ENCODE results near the gene INPP5D. TPM values are rescaled to one million over a fixed set of nuclear protein-coding genes. Genes with fewer than 3 reads are reported as not detected.

INPP5D gene
- total and polyA plus RNA-seq, 2 donors (not counting 3 experiments of a cell fraction or from before 2014, with no cell fraction given): 13.9 to 46.6 TPM

DNA sequence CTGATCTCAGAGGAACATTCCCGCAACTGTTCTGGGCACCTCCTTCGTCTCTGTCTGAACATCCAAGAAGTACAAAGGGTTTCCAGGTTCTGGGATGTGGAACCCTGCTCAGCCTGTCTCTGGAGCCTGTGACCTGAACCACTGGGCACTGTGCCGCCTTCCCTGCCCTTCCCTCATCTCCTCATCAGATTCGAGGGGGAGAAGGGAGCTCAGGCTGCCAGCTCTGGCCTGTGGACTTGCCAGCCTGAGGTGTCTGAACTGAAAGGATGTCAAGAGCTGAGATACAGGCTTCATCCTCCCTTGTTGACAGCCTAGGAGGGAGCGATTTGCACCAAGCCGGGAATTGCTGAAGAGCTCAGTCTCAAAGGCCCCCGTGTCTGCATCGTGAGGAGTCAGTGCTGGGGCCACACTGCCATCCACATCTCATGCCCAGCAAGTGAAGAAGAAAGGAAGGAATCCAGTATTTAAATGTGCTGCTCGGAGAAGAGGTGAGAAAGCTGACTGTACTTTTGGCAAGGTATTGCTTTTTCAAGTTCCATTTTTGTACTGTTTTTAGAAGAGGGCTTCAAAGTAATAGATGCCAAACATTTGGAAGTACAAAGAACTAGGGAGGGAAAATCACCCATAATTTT lies 15.1 kb upstream of the INPP5D start:
- DNase-seq (ENCODE audit: low read depth, low spot score) (no peak), FAIRE-seq (no peak)
- BruUV-seq (replicated peaks): no TSS peak
- Histone ChIP-seq H4K20me1 (replicated peaks; ENCODE audit: control insufficient read depth, extremely low read depth, insufficient read depth, low read length) (no peaks in the 10 kb centered on the region), H3K9ac (replicated peaks; ENCODE audit: extremely low read depth, insufficient read depth, low read length) (no peak overlapping the region), H3K27me3 (ENCODE audit: control insufficient read depth in 2 of 2, insufficient read depth in 2 of 2, low read length in 2 of 2) (peaks cover 0 to 1% of the 10 kb centered on the region in 2 experiments), H3K27ac (ENCODE audit: insufficient read depth, low read depth, low read length) (no peak overlapping the region), H3K4me2 (ENCODE audit: insufficient read depth, low read length) (no peak overlapping the region), H3K36me3 (ENCODE audit: control insufficient read depth in 2 of 2, extremely low read depth in 1 of 2, insufficient read depth in 2 of 2, low read length in 2 of 2) (no peaks in the 10 kb centered on the region), H3K9me1 (replicated peaks; ENCODE audit: control insufficient read depth, extremely low read depth, insufficient read depth, low read length) (no peaks in the 10 kb centered on the region), H3K9me3 (replicated peaks; ENCODE audit: control insufficient read depth, insufficient read depth, low read length) (no peaks in the 10 kb centered on the region), H2AFZ (ENCODE audit: low read depth, low read length) (no peak overlapping the region), H3K4me3 (replicated peaks in 1 of 3; ENCODE audit: insufficient read depth in 1 of 3, low read depth in 1 of 3, low read length in 3 of 3) (no peak overlapping the region), H3K79me2 (ENCODE audit: control insufficient read depth, insufficient read depth, low read length) (no peaks in the 10 kb centered on the region), H3K4me1 (ENCODE audit: control insufficient read depth, extremely low read depth, insufficient read depth, low read length) (no peaks in the 10 kb centered on the region)
- intact Hi-C loops (cut with micrococcal nuclease) (no loop called here), dilution Hi-C loops (cut with MboI; ENCODE audit: extremely low pct_ligation_motif_present, low sequenced_read_pairs) (no loop called here)
- POLR2A ChIA-PET: no interaction called here
- TF ChIP-seq MYC (IDR thresholded peaks at IDR 0.05; ENCODE audit: low read depth, low read length) (no peak), GATA2 (IDR thresholded peaks at IDR 0.05; ENCODE audit: insufficient read depth, insufficient read length, low read depth, low read length) (no peak), FOS (IDR thresholded peaks at IDR 0.05; ENCODE audit: borderline replicate concordance, insufficient read depth, low read length) (no peak), JUN (IDR thresholded peaks at IDR 0.05; ENCODE audit: borderline replicate concordance, insufficient read depth, insufficient read length, low read depth) (no peak), POLR2AphosphoS5 (IDR thresholded peaks at IDR 0.05; ENCODE audit: insufficient read depth, low read depth, low read length) (no peak), EZH2 (IDR thresholded peaks at IDR 0.05; ENCODE audit: borderline replicate concordance, low read depth, low read length, severe bottlenecking) (no peak), POLR2A (IDR thresholded peaks at IDR 0.05; ENCODE audit: low read depth, low read length) (no peak)
- TF ChIP-seq, protein P1, sequence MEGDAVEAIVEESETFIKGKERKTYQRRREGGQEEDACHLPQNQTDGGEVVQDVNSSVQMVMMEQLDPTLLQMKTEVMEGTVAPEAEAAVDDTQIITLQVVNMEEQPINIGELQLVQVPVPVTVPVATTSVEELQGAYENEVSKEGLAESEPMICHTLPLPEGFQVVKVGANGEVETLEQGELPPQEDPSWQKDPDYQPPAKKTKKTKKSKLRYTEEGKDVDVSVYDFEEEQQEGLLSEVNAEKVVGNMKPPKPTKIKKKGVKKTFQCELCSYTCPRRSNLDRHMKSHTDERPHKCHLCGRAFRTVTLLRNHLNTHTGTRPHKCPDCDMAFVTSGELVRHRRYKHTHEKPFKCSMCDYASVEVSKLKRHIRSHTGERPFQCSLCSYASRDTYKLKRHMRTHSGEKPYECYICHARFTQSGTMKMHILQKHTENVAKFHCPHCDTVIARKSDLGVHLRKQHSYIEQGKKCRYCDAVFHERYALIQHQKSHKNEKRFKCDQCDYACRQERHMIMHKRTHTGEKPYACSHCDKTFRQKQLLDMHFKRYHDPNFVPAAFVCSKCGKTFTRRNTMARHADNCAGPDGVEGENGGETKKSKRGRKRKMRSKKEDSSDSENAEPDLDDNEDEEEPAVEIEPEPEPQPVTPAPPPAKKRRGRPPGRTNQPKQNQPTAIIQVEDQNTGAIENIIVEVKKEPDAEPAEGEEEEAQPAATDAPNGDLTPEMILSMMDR (IDR thresholded peaks at IDR 0.05; ENCODE audit: extremely low read depth in 1 of 2, insufficient read depth in 1 of 2, low read depth in 1 of 2, low read length in 2 of 2): no peak
- TF ChIP-seq, protein P2, sequence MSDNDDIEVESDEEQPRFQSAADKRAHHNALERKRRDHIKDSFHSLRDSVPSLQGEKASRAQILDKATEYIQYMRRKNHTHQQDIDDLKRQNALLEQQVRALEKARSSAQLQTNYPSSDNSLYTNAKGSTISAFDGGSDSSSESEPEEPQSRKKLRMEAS (IDR thresholded peaks at IDR 0.05; ENCODE audit: insufficient read depth, insufficient read length): no peak
- CTCF ChIA-PET: interaction anchor here (1.7 to 3.8 kb wide), 2 partner anchors 9 to 16 kb away, joined by 7 to 17 read pairs; no protein-coding TSS in a partner anchor

All from endothelial cell of umbilical vein (primary cell).